ENCODE data around the gene KIF2A. TPM values are rescaled to one million over a fixed set of nuclear protein-coding genes. Genes with fewer than 3 reads are reported as not detected.

KIF2A gene
- total and polyA plus RNA-seq, 10 donors, result 4.3 to 66.7 (median 44.3) TPM

GRCh38 chr5:62273687-62274086, 32.3 kb upstream of the KIF2A start:
- H3K27me3 ChIP-seq (replicated peaks in 1 of 7), result no peaks in the 10 kb centered on the region
- intact Hi-C loops (cut with DNase I; ENCODE audit: low total_unique reads), result no loop called here
- no peaks in the 10 kb centered on the region for H3K9me3 ChIP-seq
- no peak overlapping the region for H3K4me3 ChIP-seq
- H3K27ac ChIP-seq, result no peak overlapping the region
- H3K4me1 ChIP-seq, result peaks cover 0 to 10% (median 0%) of the 10 kb centered on the region in 6 donors
- DNase-seq, result no peak
- 90 to 96% (median 94%) methylated on average over 3 of the region's 3 CpGs for WGBS, 5 donors
- no peak for TF ChIP-seq POLR2A (IDR thresholded peaks at IDR 0.05)
- TF ChIP-seq POLR2AphosphoS5 (IDR thresholded peaks at IDR 0.05), result no peak
- TF ChIP-seq CTCF (IDR thresholded peaks at IDR 0.05 in 8 of 11, conservative IDR thresholded peaks at IDR 0.05 in 3 of 11), result no peak
- H3K36me3 ChIP-seq, result no peaks in the 10 kb centered on the region

- intact Hi-C loops (cut with DNase I; ENCODE audit: low total_unique reads), result no loop called here
- Histone ChIP-seq H3K27me3 (replicated peaks in 1 of 7) (no peaks in the 10 kb centered on the region), H3K9me3 (no peaks in the 10 kb centered on the region), H3K4me3 (no peak overlapping the region), H3K27ac (no peak overlapping the region), H3K36me3 (no peaks in the 10 kb centered on the region), H3K4me1 (peaks cover 0 to 10% (median 0%) of the 10 kb centered on the region in 6 donors)
- TF ChIP-seq POLR2AphosphoS5 (IDR thresholded peaks at IDR 0.05), result no peak
- DNase-seq, result no peak
- 85 to 98% (median 94%) methylated on average over 1 of the region's 1 CpG for WGBS, 5 donors
Measured at GRCh38 chr5:62275581-62275980, 30.4 kb upstream of the KIF2A start.

GRCh38 chr5:62281411-62281810, 24.6 kb upstream of the KIF2A start:
- no peak for DNase-seq
- 61 to 81% (median 69%) methylated on average over 3 of the region's 3 CpGs for WGBS, 5 donors
- no peak for TF ChIP-seq CTCF (IDR thresholded peaks at IDR 0.05 in 8 of 11, conservative IDR thresholded peaks at IDR 0.05 in 3 of 11)
- TF ChIP-seq POLR2A (IDR thresholded peaks at IDR 0.05), result no peak
- no peak for TF ChIP-seq POLR2AphosphoS5 (IDR thresholded peaks at IDR 0.05)
- H3K27me3 ChIP-seq (replicated peaks in 1 of 7), result no peaks in the 10 kb centered on the region
- peaks cover 0 to 8% (median 0%) of the 10 kb centered on the region in 6 donors for H3K4me1 ChIP-seq
- no peaks in the 10 kb centered on the region for H3K9me3 ChIP-seq
- no peak overlapping the region for H3K4me3 ChIP-seq
- no peaks in the 10 kb centered on the region for H3K36me3 ChIP-seq
- intact Hi-C loops (cut with DNase I; ENCODE audit: low total_unique reads), result no loop called here
- H3K27ac ChIP-seq, result no peak overlapping the region

- no peak for TF ChIP-seq CTCF (IDR thresholded peaks at IDR 0.05 in 8 of 11, conservative IDR thresholded peaks at IDR 0.05 in 3 of 11)
- TF ChIP-seq POLR2AphosphoS5 (IDR thresholded peaks at IDR 0.05), result no peak
- no peak for TF ChIP-seq POLR2A (IDR thresholded peaks at IDR 0.05)
- intact Hi-C loops (cut with DNase I; ENCODE audit: low total_unique reads), result no loop called here
- no peak overlapping the region for H3K4me3 ChIP-seq
- peaks cover 0 to 2% (median 0%) of the 10 kb centered on the region in 6 donors for H3K4me1 ChIP-seq
- 44 to 71% (median 65%) methylated on average over 5 of the region's 5 CpGs for WGBS, 5 donors
- H3K36me3 ChIP-seq, result no peaks in the 10 kb centered on the region
- H3K9me3 ChIP-seq, result no peaks in the 10 kb centered on the region
- no peak overlapping the region for H3K27ac ChIP-seq
- no peak for DNase-seq
- H3K27me3 ChIP-seq (replicated peaks in 1 of 7), result no peaks in the 10 kb centered on the region
Measured at GRCh38 chr5:62282064-62282463, 23.9 kb upstream of the KIF2A start.

- H3K4me1 ChIP-seq, result no peaks in the 10 kb centered on the region
- intact Hi-C loops (cut with DNase I; ENCODE audit: low total_unique reads), result no loop called here
- TF ChIP-seq POLR2A (IDR thresholded peaks at IDR 0.05) (no peak), POLR2AphosphoS5 (IDR thresholded peaks at IDR 0.05) (no peak), CTCF (IDR thresholded peaks at IDR 0.05 in 8 of 11, conservative IDR thresholded peaks at IDR 0.05 in 3 of 11) (no peak)
- H3K9me3 ChIP-seq, result no peaks in the 10 kb centered on the region
- no peaks in the 10 kb centered on the region for H3K27me3 ChIP-seq (replicated peaks in 1 of 7)
- no peaks in the 10 kb centered on the region for H3K36me3 ChIP-seq
- no peak for DNase-seq
- H3K4me3 ChIP-seq, result no peak overlapping the region
- no peak overlapping the region for H3K27ac ChIP-seq
Measured at GRCh38 chr5:62283005-62283404, 23.0 kb upstream of the KIF2A start.
